NCI-H226 (cell line): ENCODE data around the gene NTHL1.
A peak's percentile ranks its signal among the peaks of the same experiment; 100 is the strongest.
"Not testable (repeated sequence)": the region's sequence is repeated elsewhere in the genome, so short reads cannot be mapped to it uniquely, and the experiment has no call there.

Experiments
- DNase-seq: peaks from one replicate; pipeline ENCODE4 v3.0.0-alpha.2; 2015

NTHL1 gene

GRCh38 chr16:2027024-2028010 is 20.3 kb downstream of the NTHL1 start:
- no peak for DNase-seq

DNA sequence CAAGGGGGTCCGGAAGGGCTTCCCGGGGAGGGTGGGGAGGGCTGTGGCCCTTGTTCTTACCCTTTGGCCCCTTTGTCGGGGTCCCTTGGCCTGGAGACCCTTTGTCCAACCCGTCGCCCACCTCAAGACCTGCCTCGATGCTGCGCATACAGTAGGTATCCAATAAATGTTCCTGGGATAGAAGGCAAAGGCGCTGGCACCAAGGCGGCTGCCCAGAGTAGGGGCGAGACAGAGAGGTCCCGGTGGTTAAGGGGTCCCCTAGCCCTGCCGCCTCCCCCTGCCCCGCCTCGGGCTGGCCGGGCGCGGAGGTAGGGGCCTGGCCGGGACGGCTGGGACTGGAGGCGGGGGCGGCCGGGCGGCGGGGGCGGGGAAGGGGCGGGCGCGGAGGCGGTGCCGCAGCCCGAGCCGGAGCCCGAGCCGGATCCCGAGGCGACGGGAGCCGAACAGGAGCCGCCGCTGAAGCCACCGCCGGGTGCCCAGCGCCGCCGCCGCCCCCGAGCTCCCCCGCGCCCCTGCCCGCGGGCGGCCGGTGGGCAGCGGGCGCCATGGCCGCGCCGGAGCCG is 21.1 kb downstream of the NTHL1 start, which contains the start of gene NHERF2:
Gene NHERF2 (plus strand): TSS at position 442 of the 563 bp plus-strand sequence. CDS start 104 bp downstream, at position 546.
- DNase-seq, result no peak

DNA sequence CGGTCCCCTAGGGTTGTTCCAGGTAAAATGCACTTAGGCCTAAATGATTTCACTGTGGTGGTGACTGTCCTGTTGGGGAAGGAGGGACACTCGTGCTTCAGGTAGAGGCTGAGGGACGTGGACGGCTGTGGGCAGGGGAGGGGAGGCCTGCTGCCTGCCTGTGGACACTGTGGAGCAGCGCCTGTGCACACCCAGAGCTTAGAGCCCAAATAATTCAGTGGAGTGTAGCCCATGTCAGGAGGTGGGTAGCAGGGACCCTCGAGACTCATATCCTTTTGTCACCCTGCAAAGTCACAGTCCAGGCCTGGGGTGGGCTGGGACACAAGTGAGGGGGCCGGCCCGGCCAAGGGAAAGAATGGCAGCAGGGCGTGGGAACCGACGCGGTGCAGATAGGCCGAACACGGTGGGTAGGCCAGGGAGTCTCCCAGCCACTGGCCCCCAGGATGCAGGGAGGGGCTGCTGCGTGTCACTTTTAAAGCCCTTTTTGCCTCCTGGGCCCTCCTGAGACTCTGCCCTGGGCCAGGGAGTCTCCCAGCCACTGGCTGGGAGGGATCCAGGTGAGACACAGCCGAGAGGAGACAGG is 21.7 kb downstream of the NTHL1 start:
- DNase-seq, result no peak

- DNase-seq, result no peak
These were observed 22.4 kb downstream of the NTHL1 start for GRCh38 chr16:2025251-2025650.

DNA sequence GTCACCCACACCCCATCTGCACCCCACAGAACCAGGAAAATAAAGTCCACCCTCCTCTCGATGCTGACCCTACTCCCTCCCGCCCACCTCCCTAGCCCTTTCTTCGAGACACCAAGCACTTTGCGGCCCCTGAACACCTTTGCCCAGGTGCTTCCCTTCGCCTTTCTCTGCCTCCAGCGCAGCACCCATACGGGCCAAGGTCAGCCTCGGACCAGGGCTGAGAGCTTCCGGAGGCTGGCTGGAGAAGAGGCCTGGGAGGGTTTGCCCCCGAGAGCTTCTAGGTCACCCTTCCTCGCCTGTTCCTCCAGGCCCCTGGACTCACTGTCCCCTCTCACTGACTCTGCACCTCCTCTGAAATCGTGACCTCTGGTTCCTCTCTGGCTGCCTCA is 23.6 kb downstream of the NTHL1 start:
- DNase-seq, result no peak

- peak; percentile 81 for DNase-seq
These were observed 24.3 kb downstream of the NTHL1 start for GRCh38 chr16:2023092-2024031.

- peak; percentile 71 for DNase-seq
These were observed 24.9 kb downstream of the NTHL1 start for GRCh38 chr16:2022723-2023091.

- DNase-seq, result no peak
These were observed 27.5 kb downstream of the NTHL1 start for GRCh38 chr16:2019921-2020831.

- no peak for DNase-seq
These were observed 28.1 kb downstream of the NTHL1 start, which contains the start of gene NPW for GRCh38 chr16:2019518-2019920. TSS of gene NPW (plus strand) at chr16:2019785.

DNA sequence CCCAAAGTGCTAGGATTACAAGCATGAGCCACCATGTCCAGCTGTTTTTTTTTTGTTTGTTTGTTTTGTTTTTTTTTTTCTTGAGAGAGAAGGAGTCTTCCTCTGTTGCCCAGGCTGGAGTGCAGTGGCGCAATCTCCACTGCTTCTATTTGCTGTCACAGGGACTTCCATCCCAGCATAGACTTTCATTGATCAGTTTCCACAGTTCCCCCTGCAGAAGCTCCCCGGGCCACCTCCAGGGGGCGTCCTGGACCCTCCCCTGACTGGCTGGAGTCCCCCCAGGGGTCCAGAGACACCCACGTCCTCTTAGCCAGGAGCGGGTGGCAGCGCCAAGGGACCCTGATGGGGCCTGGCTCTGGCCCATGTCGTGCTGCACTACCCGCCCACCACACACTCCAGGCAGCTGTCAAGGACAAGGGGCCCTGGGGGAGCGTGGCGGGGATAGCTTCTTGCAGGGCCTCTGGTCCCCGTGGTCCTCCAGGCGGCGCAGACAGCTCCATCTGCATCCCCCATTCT is 31.2 kb downstream of the NTHL1 start:
- no peak for DNase-seq

DNA sequence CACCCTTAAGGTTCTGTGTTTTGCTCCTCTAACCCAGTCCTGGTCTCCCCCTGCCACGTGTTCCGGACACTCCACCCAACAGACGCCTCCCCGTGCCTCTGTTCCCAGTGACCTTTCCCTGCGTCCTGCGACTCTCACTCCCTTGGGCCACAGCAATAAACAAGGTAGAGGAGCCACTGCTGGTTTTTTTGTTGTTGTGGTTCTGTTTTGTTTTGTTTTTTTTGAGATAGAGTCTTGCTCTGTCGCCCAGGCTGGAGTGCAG is 31.8 kb downstream of the NTHL1 start:
- DNase-seq, result no peak

DNA sequence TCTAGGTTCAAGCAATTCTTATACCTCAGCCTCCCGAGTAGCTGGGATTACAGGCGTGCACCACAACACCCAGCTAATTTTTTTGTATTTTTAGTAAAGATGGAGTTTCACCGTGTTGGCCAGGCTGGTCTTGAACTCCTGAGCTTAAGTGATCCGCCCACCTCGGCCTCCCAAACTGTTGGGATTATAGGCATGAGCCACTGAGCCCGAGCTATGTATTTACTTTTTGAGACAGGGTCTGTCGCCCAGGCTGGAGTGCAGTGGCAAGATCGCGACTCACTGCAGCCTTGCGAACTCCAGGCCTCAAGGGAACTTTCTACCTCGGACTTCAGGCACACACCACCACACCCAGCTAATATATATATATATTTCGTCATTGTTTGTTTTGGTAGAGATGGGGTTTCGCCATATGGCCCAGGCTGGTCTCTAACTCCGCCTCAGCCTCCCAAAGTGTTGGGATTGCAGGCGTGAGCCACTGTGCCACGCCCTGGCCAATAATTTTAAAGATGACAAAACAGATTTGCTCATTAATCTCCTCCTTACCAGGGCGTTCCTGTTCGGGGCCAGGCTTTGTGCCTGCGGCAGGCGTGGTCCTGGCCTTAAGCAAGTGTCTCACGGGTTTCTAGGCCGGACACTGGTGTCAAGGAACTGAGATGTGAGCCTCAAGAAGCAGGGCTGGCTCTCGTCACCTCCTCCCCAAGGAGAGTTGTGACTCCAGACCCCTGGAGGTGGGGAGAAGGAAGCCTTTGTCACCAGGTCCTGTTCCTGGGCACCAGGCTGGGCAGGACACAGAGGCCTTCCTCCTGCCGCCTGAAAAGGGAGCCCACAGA is 32.3 kb downstream of the NTHL1 start:
- DNase-seq, result peak; percentile 54

DNA sequence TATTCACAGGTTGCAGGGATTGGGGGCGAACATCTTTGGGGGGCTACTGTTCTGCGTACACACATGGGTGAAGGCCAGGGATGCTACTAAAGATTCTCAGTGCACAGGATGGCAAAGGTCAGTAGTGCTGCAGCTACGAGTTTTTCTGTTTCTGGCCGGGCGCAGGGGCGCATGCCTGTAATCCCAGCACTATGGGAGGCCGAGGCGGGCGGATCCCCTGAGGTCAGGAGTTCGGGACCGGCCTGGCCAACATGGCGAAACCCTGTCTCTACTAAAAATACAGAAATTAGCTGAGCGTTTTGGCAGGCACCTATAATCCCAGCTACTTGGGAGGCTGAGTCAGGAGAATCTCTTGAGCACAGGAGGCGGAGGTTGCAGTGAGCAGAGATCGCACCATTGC is 34.1 kb downstream of the NTHL1 start:
- DNase-seq, result no peak

GRCh38 chr16:2011726-2012125 is 35.9 kb downstream of the NTHL1 start:
- not testable (repeated sequence) for DNase-seq

GRCh38 chr16:2009791-2010510 is 37.7 kb downstream of the NTHL1 start, which contains the start of gene ZNF598:
TSS of gene ZNF598 (minus strand) at chr16:2009821.
- peak; percentile 82 for DNase-seq

DNA sequence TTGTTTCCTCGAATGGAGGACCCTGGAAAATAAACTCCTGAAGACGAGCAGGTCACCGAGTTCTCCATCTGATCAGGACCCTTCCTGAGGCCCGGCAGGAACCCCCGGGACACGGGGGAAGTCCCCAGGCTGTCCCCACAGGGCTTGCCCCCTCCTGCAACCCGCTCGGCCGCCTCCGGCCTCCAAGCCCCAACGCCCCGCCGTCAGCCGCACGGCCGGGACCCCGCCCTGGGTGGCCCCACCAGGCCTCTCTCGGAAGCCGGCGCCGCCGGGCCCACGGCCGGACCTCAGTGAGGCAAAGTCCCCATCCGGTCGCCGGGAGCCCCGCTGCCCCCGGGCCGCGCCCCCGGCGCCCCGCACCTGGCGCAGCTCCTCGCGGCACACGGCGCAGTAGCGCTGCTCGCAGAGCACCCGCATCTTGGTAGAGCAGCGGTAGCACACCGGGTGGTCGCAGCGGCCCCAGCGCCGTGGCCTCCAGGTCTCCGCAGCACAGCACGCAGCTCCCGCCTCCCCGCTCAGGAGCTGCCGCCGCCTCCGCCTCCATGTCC is 38.4 kb downstream of the NTHL1 start:
- DNase-seq, result no peak

DNA sequence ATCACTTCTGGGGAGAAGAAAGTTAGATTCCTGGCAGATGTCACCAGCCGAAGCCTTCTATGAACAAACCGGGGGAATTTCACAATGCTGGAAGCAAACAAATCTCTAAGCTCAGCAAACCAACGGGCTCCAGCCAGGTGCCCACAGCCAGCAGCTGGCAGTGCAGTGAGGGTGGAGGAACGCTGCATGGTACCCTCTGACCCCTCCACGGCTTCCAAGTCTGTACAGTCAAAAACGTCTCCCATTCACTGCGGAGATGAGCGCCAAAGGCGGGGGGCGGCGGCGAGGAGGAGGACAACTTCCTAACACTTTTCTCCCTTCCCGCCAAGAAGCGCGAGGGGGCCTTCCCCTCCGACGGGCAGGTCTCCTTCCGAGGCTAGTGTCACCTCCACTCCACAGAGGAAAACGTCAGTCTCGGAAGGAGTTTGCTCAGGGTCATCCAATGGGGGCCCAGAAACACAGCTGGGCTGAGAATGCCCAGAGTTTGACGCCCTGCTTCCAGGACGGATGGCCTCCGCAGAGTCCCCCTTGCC is 38.9 kb downstream of the NTHL1 start:
- DNase-seq, result no peak

DNA sequence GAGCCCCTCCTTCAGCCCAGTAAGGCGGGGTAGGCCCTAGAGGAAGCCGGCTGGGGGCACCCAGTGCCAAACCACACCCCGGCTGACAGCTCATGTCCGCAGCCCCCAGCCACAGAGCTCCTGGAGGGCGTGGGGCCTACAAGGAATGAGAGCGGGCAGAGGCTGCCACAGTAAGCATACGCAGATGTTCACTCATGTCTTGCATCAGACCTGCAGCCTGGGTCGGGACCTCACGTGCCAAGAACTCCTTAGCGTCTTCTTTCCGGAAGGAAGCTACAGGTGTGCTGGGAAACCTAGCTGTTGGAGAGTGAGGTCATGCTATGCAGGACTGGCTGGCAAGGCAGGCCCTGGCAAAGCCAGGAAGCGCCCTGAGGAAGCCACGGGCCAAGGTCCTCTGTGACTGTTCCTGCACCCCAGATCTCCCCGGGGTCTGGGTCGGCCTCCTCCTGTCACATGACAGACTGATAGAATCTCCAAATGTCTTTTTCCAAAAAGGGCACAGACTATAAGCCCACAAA is 39.6 kb downstream of the NTHL1 start:
- peak; percentile 97 for DNase-seq
